Activated CD8-positive, alpha-beta memory T cell treated with anti-CD3 and anti-CD28 coated beads for 24 hours (primary cell): ENCODE results near the gene GRID1.

Experiments used
- DNase-seq: peaks from one replicate; pipeline ENCODE4 v3.0.0-alpha.2; 2020

GRID1 gene

GRCh38 chr10:85619832-85620231, 746.8 kb downstream of the GRID1 start:
- DNase-seq: no peak

- no peak for DNase-seq
Observed at GRCh38 chr10:85618841-85619240, 747.8 kb downstream of the GRID1 start.

- DNase-seq: no peak
Observed at GRCh38 chr10:85617751-85618546, 748.6 kb downstream of the GRID1 start.

- DNase-seq: peak; percentile 11
Observed at GRCh38 chr10:85615556-85615955, 751.0 kb downstream of the GRID1 start.

GRCh38 chr10:85614981-85615380, 751.6 kb downstream of the GRID1 start:
- peak; percentile 47 for DNase-seq

- peak; percentile 43 for DNase-seq
Observed at GRCh38 chr10:85614566-85614965, 752.0 kb downstream of the GRID1 start.

GRCh38 chr10:85613391-85613790, 753.2 kb downstream of the GRID1 start:
- DNase-seq: peak; percentile 51

- peak; percentile 55 for DNase-seq
Observed at GRCh38 chr10:85612833-85613232, 753.8 kb downstream of the GRID1 start.

- peak; percentile 55 for DNase-seq
Observed at GRCh38 chr10:85612378-85612775, 754.2 kb downstream of the GRID1 start.

DNA sequence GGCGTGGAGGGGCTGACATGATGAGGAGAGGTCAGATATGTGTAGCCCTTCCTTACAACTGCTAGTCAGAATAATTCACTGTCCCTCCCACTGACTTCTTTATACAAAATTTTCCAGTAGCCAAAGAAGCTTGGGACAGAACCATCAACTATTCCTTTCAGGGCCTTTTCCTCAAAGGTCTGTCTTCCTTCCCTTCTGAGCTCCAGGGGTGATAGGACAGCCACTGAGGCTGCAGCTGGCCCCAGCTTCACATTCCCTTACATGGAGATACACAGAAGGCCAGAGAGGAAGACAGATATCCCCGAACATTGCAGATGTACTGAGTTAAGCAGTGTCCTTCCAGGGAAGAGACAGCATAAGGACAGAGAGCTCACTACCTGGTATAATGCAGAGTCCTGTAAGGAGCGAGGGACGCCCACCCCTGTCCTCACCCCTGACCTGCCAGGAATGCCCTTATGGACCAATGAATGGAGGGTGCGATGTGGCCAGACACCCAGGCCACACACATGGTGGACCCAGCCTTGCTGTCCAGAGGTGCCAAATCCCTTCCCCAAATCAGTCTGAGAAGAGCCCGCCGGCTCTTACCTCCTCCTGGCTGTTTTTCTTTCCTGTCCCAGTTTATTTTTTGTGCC, 754.7 kb downstream of the GRID1 start:
- peak; percentile 52 for DNase-seq

DNA sequence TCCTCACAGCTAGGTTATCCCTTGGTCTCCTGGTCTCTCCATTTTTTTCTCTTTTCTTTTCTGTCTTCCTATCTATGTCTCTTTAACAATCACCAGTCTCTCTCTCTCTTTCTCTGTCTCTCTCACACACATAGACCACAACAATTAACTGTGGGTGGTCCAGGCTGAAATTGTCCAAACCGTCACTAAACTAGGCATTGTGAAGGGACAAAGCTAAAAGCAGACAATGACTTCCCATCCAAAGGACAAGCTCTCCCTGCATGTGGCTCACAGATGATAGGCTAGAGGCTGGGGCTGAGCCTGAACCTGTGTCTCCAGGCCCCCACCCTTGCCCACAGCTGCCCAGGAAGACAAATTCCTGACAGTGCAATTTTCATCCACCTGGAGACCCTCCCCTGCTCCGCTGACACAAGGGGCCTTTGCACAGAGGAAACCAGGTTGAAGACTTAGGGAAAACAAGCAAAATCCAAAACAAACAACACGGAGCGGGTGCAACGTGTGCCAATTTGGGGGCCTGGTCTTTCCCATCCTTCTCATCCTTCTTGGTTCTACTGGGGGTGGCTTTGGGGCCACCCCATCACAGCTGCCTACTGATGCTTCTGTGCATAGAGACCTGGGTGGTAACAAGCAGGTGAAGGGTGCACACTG, 755.4 kb downstream of the GRID1 start:
- peak; percentile 38 for DNase-seq

- DNase-seq: peak; percentile 19
Observed at GRCh38 chr10:85610381-85611092, 756.1 kb downstream of the GRID1 start.

GRCh38 chr10:85609509-85609908, 757.1 kb downstream of the GRID1 start:
- DNase-seq: peak; percentile 38

- peak; percentile 13 for DNase-seq
Observed at GRCh38 chr10:85608706-85609105, 757.9 kb downstream of the GRID1 start.

GRCh38 chr10:85607043-85607695, 759.4 kb downstream of the GRID1 start:
- DNase-seq: peak; percentile 11

DNA sequence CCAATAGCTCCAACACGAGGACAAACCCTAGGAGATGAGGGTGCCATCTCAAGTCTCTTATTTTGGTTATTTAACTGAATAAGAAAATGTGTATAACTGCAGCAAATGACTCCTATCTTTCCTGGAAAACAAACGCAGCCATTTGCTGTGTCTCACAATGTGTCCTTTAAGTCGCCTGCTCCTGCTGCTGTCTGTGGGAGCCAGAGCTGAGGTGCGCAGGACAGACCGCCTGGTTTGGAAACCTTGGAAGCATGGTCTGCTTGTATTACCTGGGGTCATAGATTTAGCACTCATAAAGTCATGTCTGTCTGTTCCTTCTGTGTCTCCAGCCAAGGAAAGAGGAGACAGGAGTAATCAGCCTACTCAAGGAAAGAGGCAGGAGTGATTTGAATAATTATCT, 760.2 kb downstream of the GRID1 start:
- peak; percentile 4 for DNase-seq

GRCh38 chr10:85604884-85605283, 761.7 kb downstream of the GRID1 start:
- DNase-seq: no peak

DNA sequence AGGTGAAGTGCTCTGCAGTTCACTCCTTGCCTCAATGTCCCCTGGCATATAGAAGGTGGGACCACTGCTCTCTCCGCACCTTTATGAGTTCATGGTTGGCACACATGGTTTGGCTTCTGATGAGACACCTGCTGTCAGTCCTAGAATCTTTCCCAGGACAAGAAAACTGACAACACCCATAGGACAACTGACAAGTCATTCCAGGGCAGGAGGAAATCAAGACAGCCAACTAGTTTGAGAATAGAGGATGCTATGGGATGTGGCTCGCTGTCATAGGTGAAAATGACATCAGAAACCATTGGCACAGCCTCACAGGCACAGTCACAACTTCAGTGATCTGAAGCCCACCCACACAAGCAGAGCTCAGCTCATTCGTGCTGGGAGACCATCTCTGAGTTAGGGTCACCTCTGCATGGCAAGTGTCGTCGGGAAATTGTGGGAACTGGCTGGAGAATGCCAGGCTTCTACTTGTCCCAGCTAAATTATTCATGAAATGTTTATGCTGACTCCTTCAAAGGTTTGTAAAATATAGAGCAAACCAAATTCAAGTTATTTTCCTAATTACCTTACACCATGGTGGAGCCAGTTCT, 762.4 kb downstream of the GRID1 start:
- peak; percentile 15 for DNase-seq

- peak; percentile 45 for DNase-seq
Observed at GRCh38 chr10:85603151-85603940, 763.2 kb downstream of the GRID1 start.

GRCh38 chr10:85602713-85603112, 763.9 kb downstream of the GRID1 start:
- DNase-seq: peak; percentile 26

DNA sequence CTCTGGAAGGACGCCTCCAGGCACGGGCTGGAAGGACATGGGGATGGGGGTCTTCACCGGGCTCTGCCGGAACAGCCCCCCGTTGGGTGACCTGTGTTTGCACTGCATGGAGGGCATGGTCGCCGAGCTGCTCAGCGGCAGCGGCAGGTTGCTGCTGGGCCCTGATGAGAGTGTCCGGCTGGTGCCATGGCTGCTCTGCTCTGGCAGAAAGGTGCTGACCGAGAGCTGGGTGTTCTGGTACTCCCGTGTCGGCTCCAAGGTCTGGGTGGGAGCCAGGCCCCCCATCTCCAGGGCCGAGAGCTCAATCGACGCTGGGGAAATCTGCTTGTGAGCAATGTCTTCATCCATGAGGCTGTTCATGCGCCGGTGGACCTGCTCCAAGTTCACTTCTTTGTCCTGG, 764.3 kb downstream of the GRID1 start:
- DNase-seq: peak; percentile 41
